ENCODE results near the gene ARPC1B.

GRCh38 chr7:99339595-99339994, 34.9 kb upstream of the ARPC1B start:
- TF ChIP-seq EZH2 (IDR thresholded peaks at IDR 0.05; ENCODE audit: insufficient read depth, poor library complexity, severe bottlenecking) (no peak), EZH2phosphoT487 (IDR thresholded peaks at IDR 0.05; ENCODE audit: insufficient read depth, low read depth) (no peak)
